Loucy (cell line): ENCODE measurements around the gene MSANTD7.

Experiments used
- EZH2phosphoT487 ChIP-seq: fragments of 200-600 bp; IDR thresholded peaks from 2 replicates; pipeline ENCODE4 v1.6.1; 2018; ENCODE audit warnings: antibody characterized with exemption, mild to moderate bottlenecking, moderate library complexity, borderline replicate concordance
- TF ChIP-seq, protein P1 (sequence below): fragments of 200-600 bp; sonication (generic); conservative IDR thresholded peaks from 2 replicates; pipeline ENCODE4 v1.5.1; 2014; ENCODE audit warnings: mild to moderate bottlenecking, antibody characterized with exemption, low read length

DNA sequence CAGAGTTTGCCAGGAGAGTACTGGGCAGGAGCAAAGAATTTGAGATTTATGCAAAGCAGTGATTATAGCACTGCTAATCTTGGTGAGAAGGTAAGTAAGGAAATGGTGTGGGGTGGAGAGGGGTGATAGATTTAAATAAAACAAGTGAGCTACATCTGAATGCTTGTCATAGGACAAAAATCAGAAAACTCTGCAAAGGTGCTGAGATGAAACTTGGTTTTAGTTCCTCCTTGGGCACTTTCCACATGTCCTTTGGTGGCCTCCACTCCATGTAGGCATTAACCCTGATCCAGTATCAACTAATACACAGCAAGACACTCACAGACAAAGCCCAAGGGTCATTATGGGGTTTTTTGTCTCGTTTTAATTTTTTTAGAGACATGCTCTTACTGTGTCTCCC lies 37.7 kb upstream of the MSANTD7 start:
- TF ChIP-seq, protein P1, sequence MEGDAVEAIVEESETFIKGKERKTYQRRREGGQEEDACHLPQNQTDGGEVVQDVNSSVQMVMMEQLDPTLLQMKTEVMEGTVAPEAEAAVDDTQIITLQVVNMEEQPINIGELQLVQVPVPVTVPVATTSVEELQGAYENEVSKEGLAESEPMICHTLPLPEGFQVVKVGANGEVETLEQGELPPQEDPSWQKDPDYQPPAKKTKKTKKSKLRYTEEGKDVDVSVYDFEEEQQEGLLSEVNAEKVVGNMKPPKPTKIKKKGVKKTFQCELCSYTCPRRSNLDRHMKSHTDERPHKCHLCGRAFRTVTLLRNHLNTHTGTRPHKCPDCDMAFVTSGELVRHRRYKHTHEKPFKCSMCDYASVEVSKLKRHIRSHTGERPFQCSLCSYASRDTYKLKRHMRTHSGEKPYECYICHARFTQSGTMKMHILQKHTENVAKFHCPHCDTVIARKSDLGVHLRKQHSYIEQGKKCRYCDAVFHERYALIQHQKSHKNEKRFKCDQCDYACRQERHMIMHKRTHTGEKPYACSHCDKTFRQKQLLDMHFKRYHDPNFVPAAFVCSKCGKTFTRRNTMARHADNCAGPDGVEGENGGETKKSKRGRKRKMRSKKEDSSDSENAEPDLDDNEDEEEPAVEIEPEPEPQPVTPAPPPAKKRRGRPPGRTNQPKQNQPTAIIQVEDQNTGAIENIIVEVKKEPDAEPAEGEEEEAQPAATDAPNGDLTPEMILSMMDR = no peak
- no peak for TF ChIP-seq EZH2phosphoT487
